ENCODE results near the gene RAB44.
A peak's percentile ranks its signal among the peaks of the same experiment; 100 is the strongest.
"Not testable (repeated sequence)": the region's sequence is repeated elsewhere in the genome, so short reads cannot be mapped to it uniquely, and the experiment has no call there.

Gene RAB44

GRCh38 chr6:36688739-36689075 is 8.9 kb upstream of the RAB44 start:
- no peak for DNase-seq

- no peak for DNase-seq
Observed at GRCh38 chr6:36691011-36691410, 6.6 kb upstream of the RAB44 start.

GRCh38 chr6:36691612-36692011 is 6.0 kb upstream of the RAB44 start:
- DNase-seq = no peak

GRCh38 chr6:36692220-36692619 is 5.4 kb upstream of the RAB44 start:
- DNase-seq = peak; percentile 42

- no peak for DNase-seq
Observed at GRCh38 chr6:36692861-36693702, 4.5 kb upstream of the RAB44 start.

GRCh38 chr6:36694616-36695015 is 3.0 kb upstream of the RAB44 start:
- no peak for DNase-seq

- DNase-seq = no peak
Observed at GRCh38 chr6:36695414-36695813, 2.2 kb upstream of the RAB44 start.

- DNase-seq = no peak
Observed at GRCh38 chr6:36698196-36698595, 570 bp downstream of the RAB44 start.

GRCh38 chr6:36698871-36699271 is 1.2 kb downstream of the RAB44 start:
- no peak for DNase-seq

GRCh38 chr6:36699348-36699747 is 1.7 kb downstream of the RAB44 start:
- DNase-seq = no peak

- no peak for DNase-seq
Observed at GRCh38 chr6:36700071-36700812, 2.6 kb downstream of the RAB44 start.

GRCh38 chr6:36700831-36701230 is 3.2 kb downstream of the RAB44 start:
- no peak for DNase-seq

GRCh38 chr6:36701401-36701991 is 3.9 kb downstream of the RAB44 start:
- no peak for DNase-seq

- no peak for DNase-seq
Observed at GRCh38 chr6:36702656-36703055, 5.0 kb downstream of the RAB44 start.

- no peak for DNase-seq
Observed at GRCh38 chr6:36703081-36703606, 5.5 kb downstream of the RAB44 start.

GRCh38 chr6:36703982-36704381 is 6.4 kb downstream of the RAB44 start:
- DNase-seq = no peak

- not testable (repeated sequence) for DNase-seq
Observed at GRCh38 chr6:36704961-36705577, 7.4 kb downstream of the RAB44 start.

- no peak for DNase-seq
Observed at GRCh38 chr6:36706339-36706738, 8.7 kb downstream of the RAB44 start.

GRCh38 chr6:36712816-36713215 is 15.2 kb downstream of the RAB44 start:
- DNase-seq = no peak

GRCh38 chr6:36713846-36714245 is 16.2 kb downstream of the RAB44 start:
- no peak for DNase-seq

GRCh38 chr6:36714511-36714910 is 16.9 kb downstream of the RAB44 start:
- DNase-seq = no peak

GRCh38 chr6:36715469-36715868 is 17.8 kb downstream of the RAB44 start:
- DNase-seq = no peak

GRCh38 chr6:36716476-36717093 is 19.0 kb downstream of the RAB44 start:
- no peak for DNase-seq

Data from stimulated activated CD4-positive, alpha-beta T cell treated with anti-CD3 and anti-CD28 coated beads, Interleukin-15, amount 100 ng/mL, for 24 hours (primary cell).